ENCODE measurements around the gene SPOCK1.
"Not testable (repeated sequence)": the region's sequence is repeated elsewhere in the genome, so short reads cannot be mapped to it uniquely, and the experiment has no call there.

SPOCK1 gene

GRCh38 chr5:137395011-137395755 lies 103.9 kb downstream of the SPOCK1 start:
- DNase-seq (ENCODE audit: low read depth, low spot score), result no peak

DNA sequence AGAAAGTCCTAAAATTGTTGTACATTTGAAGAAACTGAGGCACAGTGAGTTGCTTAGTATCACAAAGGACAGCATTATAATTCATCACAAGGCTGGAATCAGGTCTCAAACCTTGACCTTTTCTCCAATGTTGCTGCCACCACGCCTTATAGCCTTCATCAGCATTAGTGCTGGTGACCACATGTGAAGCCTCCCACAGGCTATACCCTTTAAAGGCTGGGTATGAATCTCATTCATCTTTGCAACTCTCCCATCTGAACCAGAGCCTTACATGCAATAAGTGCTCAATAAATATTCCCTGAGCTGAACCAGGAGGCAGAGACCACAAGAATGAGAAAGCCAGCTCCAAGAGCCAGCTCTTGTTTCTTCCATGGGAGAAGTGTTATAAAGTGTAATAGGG lies 104.7 kb downstream of the SPOCK1 start:
- no peak for DNase-seq (ENCODE audit: low read depth, low spot score)

GRCh38 chr5:137393196-137393993 lies 105.7 kb downstream of the SPOCK1 start:
- DNase-seq (ENCODE audit: low read depth, low spot score), result no peak

DNA sequence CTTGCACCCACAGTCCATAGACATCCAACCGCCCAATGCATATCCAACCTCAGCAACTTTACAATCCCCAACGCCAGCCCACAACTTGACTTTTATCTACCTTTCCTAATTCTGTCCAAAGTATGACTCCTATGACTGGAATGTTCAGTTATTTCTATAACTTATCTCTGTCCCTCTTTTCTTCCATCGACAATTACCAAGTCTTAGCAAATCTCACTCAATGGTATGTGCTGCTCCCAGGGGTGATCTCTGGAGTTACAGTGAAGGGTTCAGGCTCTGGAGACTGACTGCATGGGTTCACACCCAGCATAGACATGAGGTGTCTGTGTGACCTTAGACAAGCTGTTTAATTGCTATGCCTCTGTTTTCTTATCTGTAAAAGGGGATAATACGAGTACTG lies 106.9 kb downstream of the SPOCK1 start:
- DNase-seq (ENCODE audit: low read depth, low spot score), result no peak

- DNase-seq (ENCODE audit: low read depth, low spot score), result not testable (repeated sequence)
Observed at GRCh38 chr5:137391044-137391443, 108.1 kb downstream of the SPOCK1 start.

GRCh38 chr5:137389042-137389441 lies 110.1 kb downstream of the SPOCK1 start:
- no peak for DNase-seq (ENCODE audit: low read depth, low spot score)

DNA sequence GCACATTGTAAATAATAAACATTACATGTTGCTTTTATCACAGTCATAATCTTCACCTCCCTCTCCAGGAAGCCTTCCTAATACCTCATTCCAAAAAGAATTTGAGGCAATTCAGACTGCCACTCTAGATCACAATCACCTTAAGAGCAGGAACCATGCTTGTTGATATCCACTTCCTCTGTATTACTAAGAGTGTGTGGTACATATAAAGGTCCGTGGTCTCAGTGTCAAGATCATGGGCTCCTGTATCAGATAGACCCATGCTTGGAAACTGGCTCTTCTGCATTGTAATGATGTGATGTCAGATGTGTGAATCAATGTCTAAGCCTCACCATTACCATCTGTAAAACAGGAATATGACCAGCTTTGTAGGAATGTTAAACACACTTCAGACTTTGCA lies 114.1 kb downstream of the SPOCK1 start:
- DNase-seq (ENCODE audit: low read depth, low spot score), result no peak

DNA sequence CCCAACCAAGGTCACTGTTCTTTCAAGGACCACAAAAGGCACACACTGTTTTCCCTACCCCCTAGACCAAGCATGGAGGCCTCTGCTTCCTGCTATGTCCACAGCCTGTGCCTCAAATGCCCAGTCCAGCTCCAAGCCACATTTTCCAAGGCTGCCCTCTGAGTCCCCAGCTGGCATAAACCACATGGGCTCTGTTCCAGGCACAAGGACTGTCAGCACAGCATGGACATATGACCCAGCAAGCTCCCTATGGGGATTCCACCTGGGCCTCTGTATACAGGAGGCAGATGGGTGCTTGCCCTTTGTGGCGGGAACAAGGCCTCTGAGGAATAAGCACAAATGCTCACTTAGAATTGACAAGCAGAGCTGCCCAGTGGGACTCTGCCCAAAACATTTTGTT lies 115.2 kb downstream of the SPOCK1 start:
- DNase-seq (ENCODE audit: low read depth, low spot score), result no peak

DNA sequence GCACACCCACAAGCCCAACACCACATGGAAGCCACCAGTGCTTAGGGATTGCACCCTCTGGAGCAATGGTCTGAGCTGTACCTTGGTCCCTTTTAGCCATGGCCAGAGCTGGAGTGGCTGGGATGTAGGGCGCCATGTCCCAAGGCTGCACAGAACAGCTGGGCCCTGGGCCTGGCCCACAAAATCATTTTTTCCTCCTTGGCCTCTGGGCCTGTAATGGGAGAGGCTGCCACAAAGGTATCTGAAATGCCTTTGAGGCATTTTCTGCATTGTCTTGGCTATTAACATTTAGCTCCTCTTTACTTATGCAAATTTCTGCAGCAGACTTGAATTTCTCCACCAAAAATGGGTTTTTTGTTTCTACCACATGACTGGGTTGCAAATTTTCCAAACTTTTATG lies 117.6 kb downstream of the SPOCK1 start:
- DNase-seq (ENCODE audit: low read depth, low spot score), result no peak

DNA sequence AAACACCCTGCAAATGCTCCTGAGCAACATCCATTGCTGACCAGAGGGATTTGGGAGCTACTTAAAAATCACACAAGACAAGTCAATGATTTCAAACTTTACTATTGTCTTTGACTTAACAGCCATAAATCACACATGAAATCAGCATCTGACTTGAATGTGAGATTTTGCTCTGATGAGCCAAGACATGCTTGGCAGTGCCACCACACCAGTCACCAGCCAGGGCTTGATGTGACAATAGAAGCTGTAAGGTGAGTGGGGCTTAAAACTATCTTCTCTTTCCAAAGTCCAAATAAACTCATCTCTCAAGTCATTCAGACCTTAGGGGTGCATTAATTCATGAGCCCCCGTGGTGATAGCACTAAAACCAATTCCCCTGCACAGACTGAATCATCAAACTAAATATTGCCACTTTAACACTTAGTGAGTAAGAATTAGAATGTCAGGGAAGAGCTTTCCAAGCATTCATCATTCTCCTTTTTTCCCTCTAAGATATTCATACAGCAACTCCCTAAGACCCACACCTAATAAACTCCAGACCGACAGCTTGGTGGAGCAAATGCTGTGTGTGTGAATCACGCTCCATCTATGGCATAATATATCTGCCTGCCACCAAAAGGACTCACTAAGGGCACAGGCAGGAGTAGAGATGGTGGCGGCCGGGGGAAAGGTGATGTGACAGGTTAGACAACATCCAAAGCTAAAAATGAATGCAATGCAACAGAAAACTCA lies 119.4 kb downstream of the SPOCK1 start:
- no peak for DNase-seq (ENCODE audit: low read depth, low spot score)

DNA sequence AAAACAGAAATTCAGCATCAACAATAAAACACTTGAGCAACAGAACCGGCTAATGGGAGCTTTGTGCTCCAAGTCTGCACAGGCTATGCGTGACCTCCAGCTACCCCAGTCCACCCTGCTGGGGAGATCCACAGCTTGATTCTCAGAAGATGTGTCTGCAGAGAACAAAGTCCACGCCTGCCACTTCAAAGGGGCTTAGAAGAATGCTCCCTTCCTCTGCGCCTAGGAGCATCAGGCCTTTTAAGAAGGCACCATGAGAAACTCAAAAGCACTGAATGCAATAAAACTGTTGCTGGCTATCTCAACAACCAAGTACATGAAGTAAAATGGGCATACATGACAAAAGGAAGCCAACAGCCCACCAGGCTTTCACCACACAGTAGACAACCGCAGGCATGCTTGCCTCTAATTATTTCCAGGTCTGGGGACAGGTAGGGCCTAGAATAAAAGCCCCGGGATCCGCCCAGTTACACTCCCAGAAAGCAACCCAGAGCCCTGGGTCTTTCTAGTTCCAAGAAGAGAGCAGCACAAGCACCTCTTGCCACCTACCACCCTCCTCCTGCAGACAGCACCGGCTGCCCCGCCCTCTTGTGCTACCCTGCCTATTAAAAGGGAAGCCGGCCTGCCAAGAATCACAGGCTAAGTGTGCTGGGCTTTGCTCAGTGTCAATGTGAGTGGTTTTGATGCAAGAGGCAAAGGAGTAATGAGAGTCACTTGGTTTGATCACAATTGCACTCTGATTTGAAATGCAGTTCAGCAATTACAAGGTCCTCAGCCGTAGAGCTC lies 123.2 kb downstream of the SPOCK1 start:
- no peak for DNase-seq (ENCODE audit: low read depth, low spot score)

GRCh38 chr5:137374110-137374714 lies 124.9 kb downstream of the SPOCK1 start:
- DNase-seq (ENCODE audit: low read depth, low spot score), result no peak

- DNase-seq (ENCODE audit: low read depth, low spot score), result no peak
Observed at GRCh38 chr5:137372773-137373160, 126.4 kb downstream of the SPOCK1 start.

GRCh38 chr5:137372016-137372772 lies 126.9 kb downstream of the SPOCK1 start:
- no peak for DNase-seq (ENCODE audit: low read depth, low spot score)

DNA sequence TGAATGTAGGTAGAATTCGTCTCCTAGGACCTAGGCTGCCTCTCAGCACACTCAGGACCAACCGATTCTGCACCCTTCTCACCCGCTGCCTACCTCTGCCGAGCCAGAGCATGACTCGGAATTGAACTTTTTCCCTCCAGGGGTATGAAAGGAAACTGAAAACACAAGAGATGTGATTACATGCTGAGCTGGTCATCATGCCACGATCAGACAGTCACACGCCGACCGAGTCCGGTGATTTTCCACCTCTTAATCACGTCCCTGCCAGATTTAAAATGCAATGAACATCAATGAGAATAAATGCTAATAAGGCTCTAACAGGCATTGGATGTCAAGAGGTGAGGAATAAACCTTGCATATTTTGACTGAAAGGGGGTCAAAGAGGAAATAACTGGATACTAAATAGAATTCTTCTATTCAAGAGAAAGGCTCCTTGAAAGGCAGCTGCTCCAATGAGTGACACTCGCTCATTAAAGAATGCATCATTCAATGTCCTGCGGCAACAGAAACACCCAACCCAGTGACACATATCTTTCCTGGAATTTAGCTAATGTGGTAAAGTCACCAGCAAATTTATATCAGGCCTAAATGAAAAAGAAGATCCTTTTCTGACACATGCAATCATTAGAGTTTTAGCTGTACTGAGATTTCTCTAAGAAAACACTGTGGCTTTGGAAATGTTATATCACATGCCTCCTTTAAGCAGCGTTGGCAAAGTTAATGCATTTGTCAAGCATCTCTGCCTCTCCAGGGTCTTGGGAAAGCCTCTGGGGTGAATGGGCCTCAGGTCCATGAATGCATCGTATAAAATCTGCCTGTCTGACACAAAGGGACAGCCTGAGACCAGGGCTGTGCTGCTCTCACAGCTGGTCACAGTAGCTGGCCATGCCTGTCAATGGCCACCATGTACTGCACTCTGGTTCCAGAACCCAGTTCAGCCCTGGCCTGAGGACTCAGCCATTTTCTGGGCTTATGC lies 128.7 kb downstream of the SPOCK1 start:
- DNase-seq (ENCODE audit: low read depth, low spot score), result no peak

- no peak for DNase-seq (ENCODE audit: low read depth, low spot score)
Observed at GRCh38 chr5:137368651-137369050, 130.5 kb downstream of the SPOCK1 start.

DNA sequence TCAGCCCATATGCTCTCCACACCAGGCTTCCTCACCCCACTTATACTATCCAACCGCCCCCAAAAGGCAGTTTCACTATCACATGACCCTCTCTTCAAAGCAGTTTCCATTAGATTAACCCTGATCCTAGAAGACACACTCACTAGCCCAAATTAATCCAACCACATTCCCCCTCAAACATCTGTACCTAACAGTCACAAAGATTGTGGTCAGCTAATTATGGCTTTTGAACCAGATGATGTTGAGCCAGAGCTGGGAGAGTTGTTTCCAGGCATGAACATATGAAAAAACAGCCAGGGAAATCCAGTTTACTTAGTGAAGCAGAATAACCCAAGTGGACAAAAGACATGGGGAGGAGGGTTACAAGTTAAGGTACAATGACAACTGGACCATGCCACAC lies 131.2 kb downstream of the SPOCK1 start:
- DNase-seq (ENCODE audit: low read depth, low spot score), result no peak

DNA sequence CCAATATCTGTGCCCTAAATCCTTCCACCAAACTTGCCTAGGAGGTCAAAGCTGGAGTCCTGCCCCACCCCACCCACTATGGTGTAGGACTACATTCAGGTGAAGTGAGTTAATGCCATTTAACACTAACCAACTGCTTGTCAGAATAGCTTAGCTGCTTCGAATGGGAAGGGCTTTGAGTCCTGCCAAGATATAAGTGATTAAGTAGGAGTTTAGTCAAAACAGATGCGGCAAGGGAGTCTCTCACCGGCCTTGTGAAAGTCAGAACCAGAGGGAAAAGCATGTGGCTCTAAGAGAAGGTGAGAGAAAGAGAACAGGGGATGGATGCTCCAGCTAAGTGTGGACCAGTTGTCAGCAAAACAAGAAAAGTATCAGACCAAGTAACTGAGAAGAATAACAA lies 132.6 kb downstream of the SPOCK1 start:
- no peak for DNase-seq (ENCODE audit: low read depth, low spot score)

GRCh38 chr5:137365126-137365865 lies 133.8 kb downstream of the SPOCK1 start:
- no peak for DNase-seq (ENCODE audit: low read depth, low spot score)
